ENCODE data around the gene LINS1. TPM values are rescaled to one million over a fixed set of nuclear protein-coding genes. Genes with fewer than 3 reads are reported as not detected.

LINS1 gene
- total RNA-seq, 1 experiment from 2014 or later: 13.6 TPM

DNA sequence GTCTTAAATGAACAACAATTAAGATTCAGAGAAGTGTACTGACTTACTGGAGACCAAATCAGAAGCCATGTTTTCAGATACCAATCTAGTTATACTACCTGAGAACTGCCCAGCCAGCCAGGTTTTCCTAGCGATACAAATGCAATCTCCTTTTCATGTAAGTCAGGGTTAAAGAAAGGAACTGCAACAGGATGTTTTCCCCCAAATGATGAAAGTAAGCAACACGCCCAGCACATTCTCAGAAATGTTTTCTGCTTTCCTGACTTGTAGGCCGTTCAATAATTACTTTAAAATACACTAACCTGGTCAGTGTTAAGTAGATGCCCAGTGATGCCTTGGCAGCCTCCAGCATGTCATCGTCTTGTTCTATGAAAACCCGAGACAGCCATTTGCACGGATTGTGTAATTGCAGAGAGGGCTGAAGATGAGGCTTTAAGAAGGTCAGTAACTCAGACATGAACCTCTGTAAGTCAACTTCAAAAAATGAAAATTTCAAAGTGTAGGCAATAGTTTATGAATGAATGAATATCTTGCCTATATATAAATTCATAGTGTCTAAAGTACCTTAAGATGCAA is 30.3 kb downstream of the LINS1 start:
- DNase-seq (ENCODE audit: low read depth, low spot score) (no peak), ATAC-seq (no peak)
- Histone ChIP-seq H3K36me3 (ENCODE audit: control insufficient read depth, insufficient read depth, low read length) (peaks cover 7% of the 10 kb centered on the region), H3K4me1 (ENCODE audit: control insufficient read depth, insufficient read depth, low read length) (no peaks in the 10 kb centered on the region), H3K27ac (ENCODE audit: low read length) (no peak overlapping the region), H3K4me3 (ENCODE audit: low read depth in 2 of 2, low read length in 2 of 2) (no peak overlapping the region), H3K9me3 (ENCODE audit: control insufficient read depth, insufficient read depth, low read depth, low read length) (no peaks in the 10 kb centered on the region), H3K27me3 (ENCODE audit: control insufficient read depth, insufficient read depth, low read length) (no peaks in the 10 kb centered on the region)
- TF ChIP-seq, protein P1, sequence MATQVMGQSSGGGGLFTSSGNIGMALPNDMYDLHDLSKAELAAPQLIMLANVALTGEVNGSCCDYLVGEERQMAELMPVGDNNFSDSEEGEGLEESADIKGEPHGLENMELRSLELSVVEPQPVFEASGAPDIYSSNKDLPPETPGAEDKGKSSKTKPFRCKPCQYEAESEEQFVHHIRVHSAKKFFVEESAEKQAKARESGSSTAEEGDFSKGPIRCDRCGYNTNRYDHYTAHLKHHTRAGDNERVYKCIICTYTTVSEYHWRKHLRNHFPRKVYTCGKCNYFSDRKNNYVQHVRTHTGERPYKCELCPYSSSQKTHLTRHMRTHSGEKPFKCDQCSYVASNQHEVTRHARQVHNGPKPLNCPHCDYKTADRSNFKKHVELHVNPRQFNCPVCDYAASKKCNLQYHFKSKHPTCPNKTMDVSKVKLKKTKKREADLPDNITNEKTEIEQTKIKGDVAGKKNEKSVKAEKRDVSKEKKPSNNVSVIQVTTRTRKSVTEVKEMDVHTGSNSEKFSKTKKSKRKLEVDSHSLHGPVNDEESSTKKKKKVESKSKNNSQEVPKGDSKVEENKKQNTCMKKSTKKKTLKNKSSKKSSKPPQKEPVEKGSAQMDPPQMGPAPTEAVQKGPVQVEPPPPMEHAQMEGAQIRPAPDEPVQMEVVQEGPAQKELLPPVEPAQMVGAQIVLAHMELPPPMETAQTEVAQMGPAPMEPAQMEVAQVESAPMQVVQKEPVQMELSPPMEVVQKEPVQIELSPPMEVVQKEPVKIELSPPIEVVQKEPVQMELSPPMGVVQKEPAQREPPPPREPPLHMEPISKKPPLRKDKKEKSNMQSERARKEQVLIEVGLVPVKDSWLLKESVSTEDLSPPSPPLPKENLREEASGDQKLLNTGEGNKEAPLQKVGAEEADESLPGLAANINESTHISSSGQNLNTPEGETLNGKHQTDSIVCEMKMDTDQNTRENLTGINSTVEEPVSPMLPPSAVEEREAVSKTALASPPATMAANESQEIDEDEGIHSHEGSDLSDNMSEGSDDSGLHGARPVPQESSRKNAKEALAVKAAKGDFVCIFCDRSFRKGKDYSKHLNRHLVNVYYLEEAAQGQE (IDR thresholded peaks at IDR 0.05; ENCODE audit: insufficient read depth in 1 of 2, low read depth in 2 of 2, low read length in 1 of 2): no peak
- TF ChIP-seq POLR2AphosphoS5 (IDR thresholded peaks at IDR 0.05; ENCODE audit: low read depth, low read length): no peak
- no peak for TF ChIP-seq SIN3A (IDR thresholded peaks at IDR 0.05; ENCODE audit: borderline replicate concordance, insufficient read depth, low read depth, low read length)
- TF ChIP-seq, protein P2, sequence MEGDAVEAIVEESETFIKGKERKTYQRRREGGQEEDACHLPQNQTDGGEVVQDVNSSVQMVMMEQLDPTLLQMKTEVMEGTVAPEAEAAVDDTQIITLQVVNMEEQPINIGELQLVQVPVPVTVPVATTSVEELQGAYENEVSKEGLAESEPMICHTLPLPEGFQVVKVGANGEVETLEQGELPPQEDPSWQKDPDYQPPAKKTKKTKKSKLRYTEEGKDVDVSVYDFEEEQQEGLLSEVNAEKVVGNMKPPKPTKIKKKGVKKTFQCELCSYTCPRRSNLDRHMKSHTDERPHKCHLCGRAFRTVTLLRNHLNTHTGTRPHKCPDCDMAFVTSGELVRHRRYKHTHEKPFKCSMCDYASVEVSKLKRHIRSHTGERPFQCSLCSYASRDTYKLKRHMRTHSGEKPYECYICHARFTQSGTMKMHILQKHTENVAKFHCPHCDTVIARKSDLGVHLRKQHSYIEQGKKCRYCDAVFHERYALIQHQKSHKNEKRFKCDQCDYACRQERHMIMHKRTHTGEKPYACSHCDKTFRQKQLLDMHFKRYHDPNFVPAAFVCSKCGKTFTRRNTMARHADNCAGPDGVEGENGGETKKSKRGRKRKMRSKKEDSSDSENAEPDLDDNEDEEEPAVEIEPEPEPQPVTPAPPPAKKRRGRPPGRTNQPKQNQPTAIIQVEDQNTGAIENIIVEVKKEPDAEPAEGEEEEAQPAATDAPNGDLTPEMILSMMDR (IDR thresholded peaks at IDR 0.05): no peak
- no peak for TF ChIP-seq TCF7L2 (IDR thresholded peaks at IDR 0.05; ENCODE audit: low read depth, low read length)
- intact Hi-C loops (cut with micrococcal nuclease; ENCODE audit: unreplicated experiment) (loop anchor here (2.0 kb wide), 1 partner anchor 221 kb away; no protein-coding TSS in a partner anchor), in situ Hi-C loops (cut with HindIII; ENCODE audit: low pct_unique_long_range_greater_than_20kb, low sequenced_read_pairs) (no loop called here)
- ChIA-PET CTCF (interaction anchor here (2.4 kb wide), 1 partner anchor 222 kb away, joined by 13 read pairs; no protein-coding TSS in a partner anchor), POLR2A (no interaction called here)
- no TSS peak for BruUV-seq (replicated peaks)

DNA sequence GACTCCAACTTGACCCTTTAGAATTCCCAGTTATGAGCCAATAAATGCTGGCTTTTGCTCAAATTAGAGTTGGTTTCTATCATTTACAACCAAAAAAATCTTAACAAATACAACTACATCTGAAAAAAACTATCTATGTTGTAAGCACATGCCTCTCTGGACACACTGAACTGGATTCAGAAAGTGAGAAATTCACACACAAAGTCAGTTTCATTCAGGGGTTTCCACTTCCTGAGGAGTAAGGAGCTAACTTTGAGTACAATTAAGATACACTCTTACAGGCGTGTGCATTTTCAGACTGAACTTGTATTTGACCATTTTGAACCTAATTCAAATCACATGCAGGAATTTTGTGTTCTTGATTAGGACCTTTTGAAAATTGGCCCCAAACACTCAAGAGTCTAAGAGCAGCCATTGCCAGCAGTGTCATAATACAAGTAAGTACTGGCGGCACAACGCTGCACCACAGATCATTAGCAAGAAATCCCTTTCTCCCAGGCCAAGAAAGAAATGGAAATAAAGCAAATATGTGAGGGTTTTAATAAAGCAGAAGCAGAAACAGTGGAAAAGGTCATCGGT is 31.2 kb downstream of the LINS1 start:
- no peaks in the 10 kb centered on the region for H3K27me3 ChIP-seq (ENCODE audit: control insufficient read depth, insufficient read depth, low read length)
- POLR2A ChIA-PET: no interaction called here
- H3K27ac ChIP-seq (ENCODE audit: low read length): no peak overlapping the region
- peaks cover 7% of the 10 kb centered on the region for H3K36me3 ChIP-seq (ENCODE audit: control insufficient read depth, insufficient read depth, low read length)
- CTCF ChIA-PET: no interaction called here
- no TSS peak for BruUV-seq (replicated peaks)
- no peak for TF ChIP-seq SIN3A (IDR thresholded peaks at IDR 0.05; ENCODE audit: borderline replicate concordance, insufficient read depth, low read depth, low read length)
- TF ChIP-seq, protein P2 (IDR thresholded peaks at IDR 0.05): no peak
- no peak for TF ChIP-seq POLR2AphosphoS5 (IDR thresholded peaks at IDR 0.05; ENCODE audit: low read depth, low read length)
- TF ChIP-seq TCF7L2 (IDR thresholded peaks at IDR 0.05; ENCODE audit: low read depth, low read length): no peak
- TF ChIP-seq, protein P1 (IDR thresholded peaks at IDR 0.05; ENCODE audit: insufficient read depth in 1 of 2, low read depth in 2 of 2, low read length in 1 of 2): no peak
- H3K4me1 ChIP-seq (ENCODE audit: control insufficient read depth, insufficient read depth, low read length): no peaks in the 10 kb centered on the region
- DNase-seq (ENCODE audit: low read depth, low spot score): no peak
- in situ Hi-C loops (cut with HindIII; ENCODE audit: low pct_unique_long_range_greater_than_20kb, low sequenced_read_pairs): no loop called here
- H3K4me3 ChIP-seq (ENCODE audit: low read depth in 2 of 2, low read length in 2 of 2): no peak overlapping the region
- intact Hi-C loops (cut with micrococcal nuclease; ENCODE audit: unreplicated experiment): loop anchor here (2.0 kb wide), 1 partner anchor 220 kb away; no protein-coding TSS in a partner anchor
- no peak for ATAC-seq
- H3K9me3 ChIP-seq (ENCODE audit: control insufficient read depth, insufficient read depth, low read depth, low read length): no peaks in the 10 kb centered on the region
